Stomach (tissue), 9 donors: ENCODE measurements around the gene CACNA1I. TPM values are rescaled to one million over a fixed set of nuclear protein-coding genes. Genes with fewer than 3 reads are reported as not detected.
A peak's percentile ranks its signal among the peaks of the same experiment; 100 is the strongest.

Experiments used
- DNase-seq, 2 donors: peaks; one replicate each; pipeline versions ENCODE4 v3.0.0 to v3.0.0-alpha.2; 2013 to 2019
- H3K27ac ChIP-seq, 5 donors: fragments of 200-600 bp in 4 of 5; sonication (generic) in 4 of 5; one replicate each; pipeline ENCODE4 v1.5.1; 2013 to 2019; ENCODE audit warnings: mild to moderate bottlenecking in 1 of 5, moderate library complexity in 1 of 5
- H3K27me3 ChIP-seq, 3 donors: fragments of 200-600 bp; sonication (generic); one replicate each; pipeline ENCODE4 v1.5.1; 2017 to 2019; ENCODE audit warnings: mixed run types in 1 of 3
- H3K36me3 ChIP-seq, 4 donors: fragments of 200-600 bp; sonication (generic); 1 replicate in 3 of 4; 2 replicates in 1 of 4; pipeline ENCODE4 v1.5.1; 2016 to 2019
- H3K4me1 ChIP-seq, 4 donors: fragments of 200-600 bp; sonication (generic); one replicate each; pipeline ENCODE4 v1.5.1; 2016 to 2019
- H3K4me3 ChIP-seq, 4 donors: fragments of 200-600 bp; sonication (generic) in 3 of 4; one replicate each; pipeline ENCODE4 v1.5.1; 2016 to 2019; ENCODE audit warnings: mild to moderate bottlenecking in 1 of 4
- H3K9me3 ChIP-seq, 4 donors: fragments of 200-600 bp; sonication (generic); one replicate each; pipeline ENCODE4 v1.5.1; 2016 to 2019
- EP300 ChIP-seq: sonication (generic); formaldehyde crosslinking; IDR thresholded peaks from one replicate; pipeline ENCODE4 v1.6.1; 2017; ENCODE audit warnings: antibody characterized with exemption
- POLR2A ChIP-seq, 4 donors: fragments of 450-650 bp; IDR thresholded peaks; one replicate each; pipeline ENCODE4 v1.6.1; 2016; ENCODE audit warnings: antibody characterized with exemption in 4 of 4, control low read depth in 2 of 4, mild to moderate bottlenecking in 1 of 4, moderate library complexity in 1 of 4
- POLR2AphosphoS5 ChIP-seq, 3 donors: sonication (generic); formaldehyde crosslinking; IDR thresholded peaks; one replicate each; pipeline ENCODE4 v1.6.1; 2016; ENCODE audit warnings: antibody characterized with exemption in 3 of 3
- WGBS, 5 donors: extraction: QIAGEN DNeasy Blood & Tissue Kit in 3 of 5; methylation state at CpG; one replicate each; pipeline versions ENCODE4 v1.1.5 to v1.1.7; 2013 to 2018; 5-methylcytosine and 5-hydroxymethylcytosine counted together
- intact Hi-C: fragments of 100-400 bp; cut with DNase I; formaldehyde crosslinking; loops from one replicate; pipeline ENCODE4 v1.15.1; 2023; ENCODE audit warnings: low total_unique reads
- polyA plus RNA-seq, 3 donors: library from polyadenylated mRNA; stranded (reverse); fragments of 200-250 nt; gene quantifications; one replicate each; pipeline ENCODE4 v1.2.3, GENCODE V29; 2013
- total RNA-seq, 5 donors: library from RNA; depleted of rRNA; stranded (reverse); fragments of >200 nt; gene quantifications; one replicate each; pipeline versions ENCODE4 v1.1.0 to v1.2.3, GENCODE V29; 2014 to 2016
- TF ChIP-seq, protein P1 (sequence below), 7 experiments: fragments of 450-650 bp in 4 of 7; fragments of 200-600 bp in 3 of 7; sonication (generic) in 3 of 7; IDR thresholded peaks; one replicate each; pipeline ENCODE4 v1.5.1; 2016 to 2019; ENCODE audit warnings: antibody characterized with exemption in 7 of 7, control low read depth in 2 of 7, mild to moderate bottlenecking in 1 of 7
- donor health status: healthy with polysubstance abuse.
- donor health status: Bipolar disorder and iron deficiency.
- donor health status: healthy.

Gene CACNA1I
- total and polyA plus RNA-seq, 8 donors, result 0.06 to 4.0 (median 0.22) TPM; not detected in 2

GRCh38 chr22:39663751-39664150, 93.2 kb downstream of the CACNA1I start:
- H3K9me3 ChIP-seq, result peaks cover 0 to 8% (median 0%) of the 10 kb centered on the region in 4 donors
- TF ChIP-seq POLR2A (IDR thresholded peaks at IDR 0.05) (no peak), POLR2AphosphoS5 (IDR thresholded peaks at IDR 0.05) (no peak), EP300 (no peak)
- TF ChIP-seq, protein P1, sequence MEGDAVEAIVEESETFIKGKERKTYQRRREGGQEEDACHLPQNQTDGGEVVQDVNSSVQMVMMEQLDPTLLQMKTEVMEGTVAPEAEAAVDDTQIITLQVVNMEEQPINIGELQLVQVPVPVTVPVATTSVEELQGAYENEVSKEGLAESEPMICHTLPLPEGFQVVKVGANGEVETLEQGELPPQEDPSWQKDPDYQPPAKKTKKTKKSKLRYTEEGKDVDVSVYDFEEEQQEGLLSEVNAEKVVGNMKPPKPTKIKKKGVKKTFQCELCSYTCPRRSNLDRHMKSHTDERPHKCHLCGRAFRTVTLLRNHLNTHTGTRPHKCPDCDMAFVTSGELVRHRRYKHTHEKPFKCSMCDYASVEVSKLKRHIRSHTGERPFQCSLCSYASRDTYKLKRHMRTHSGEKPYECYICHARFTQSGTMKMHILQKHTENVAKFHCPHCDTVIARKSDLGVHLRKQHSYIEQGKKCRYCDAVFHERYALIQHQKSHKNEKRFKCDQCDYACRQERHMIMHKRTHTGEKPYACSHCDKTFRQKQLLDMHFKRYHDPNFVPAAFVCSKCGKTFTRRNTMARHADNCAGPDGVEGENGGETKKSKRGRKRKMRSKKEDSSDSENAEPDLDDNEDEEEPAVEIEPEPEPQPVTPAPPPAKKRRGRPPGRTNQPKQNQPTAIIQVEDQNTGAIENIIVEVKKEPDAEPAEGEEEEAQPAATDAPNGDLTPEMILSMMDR (IDR thresholded peaks at IDR 0.05), result no peak
- peaks cover 20 to 89% (median 54%) of the 10 kb centered on the region in 3 donors for H3K27me3 ChIP-seq
- WGBS, 5 donors, result 35 to 42% (median 39%) methylated on average over 13 to 22 of the region's 22 CpGs
- no peaks in the 10 kb centered on the region for H3K36me3 ChIP-seq
- peaks cover 25 to 34% (median 29%) of the 10 kb centered on the region in 4 donors for H3K4me1 ChIP-seq
- no peak overlapping the region for H3K27ac ChIP-seq
- H3K4me3 ChIP-seq, result peak overlapping the region in 1 of 4 donors; percentile 17
- intact Hi-C loops, result no loop called here
- peak in 1 of 2 donors; percentile 45 for DNase-seq

GRCh38 chr22:39664485-39665200, 94.1 kb downstream of the CACNA1I start:
- H3K9me3 ChIP-seq, result peaks cover 0 to 8% (median 2%) of the 10 kb centered on the region in 4 donors
- TF ChIP-seq, protein P1 (IDR thresholded peaks at IDR 0.05), result no peak
- no peak overlapping the region for H3K27ac ChIP-seq
- peaks cover 25 to 34% (median 29%) of the 10 kb centered on the region in 4 donors for H3K4me1 ChIP-seq
- H3K36me3 ChIP-seq, result no peaks in the 10 kb centered on the region
- H3K27me3 ChIP-seq, result peaks cover 20 to 80% (median 54%) of the 10 kb centered on the region in 3 donors
- 5 to 13% (median 13%) methylated on average over 11 to 44 of the region's 44 CpGs for WGBS, 5 donors
- peak in 1 of 2 donors; percentile 42 for DNase-seq
- peak overlapping the region in 2 of 4 donors; percentile 12 to 17 for H3K4me3 ChIP-seq
- intact Hi-C loops, result no loop called here

- Histone ChIP-seq H3K4me3 (no peak overlapping the region), H3K4me1 (peaks cover 25 to 34% (median 29%) of the 10 kb centered on the region in 4 donors), H3K36me3 (no peaks in the 10 kb centered on the region), H3K27ac (no peak overlapping the region), H3K27me3 (peaks cover 20 to 76% (median 52%) of the 10 kb centered on the region in 3 donors), H3K9me3 (peaks cover 0 to 12% (median 3%) of the 10 kb centered on the region in 4 donors)
- no peak for TF ChIP-seq EP300
- TF ChIP-seq POLR2AphosphoS5 (IDR thresholded peaks at IDR 0.05), result no peak
- TF ChIP-seq, protein P1 (IDR thresholded peaks at IDR 0.05), result no peak
- TF ChIP-seq POLR2A (IDR thresholded peaks at IDR 0.05), result no peak
- no peak for DNase-seq
- intact Hi-C loops, result no loop called here
- WGBS, 5 donors, result 50 to 83% (median 71%) methylated on average over 1 to 8 of the region's 8 CpGs
Observed at GRCh38 chr22:39665229-39665628, 94.7 kb downstream of the CACNA1I start.

DNA sequence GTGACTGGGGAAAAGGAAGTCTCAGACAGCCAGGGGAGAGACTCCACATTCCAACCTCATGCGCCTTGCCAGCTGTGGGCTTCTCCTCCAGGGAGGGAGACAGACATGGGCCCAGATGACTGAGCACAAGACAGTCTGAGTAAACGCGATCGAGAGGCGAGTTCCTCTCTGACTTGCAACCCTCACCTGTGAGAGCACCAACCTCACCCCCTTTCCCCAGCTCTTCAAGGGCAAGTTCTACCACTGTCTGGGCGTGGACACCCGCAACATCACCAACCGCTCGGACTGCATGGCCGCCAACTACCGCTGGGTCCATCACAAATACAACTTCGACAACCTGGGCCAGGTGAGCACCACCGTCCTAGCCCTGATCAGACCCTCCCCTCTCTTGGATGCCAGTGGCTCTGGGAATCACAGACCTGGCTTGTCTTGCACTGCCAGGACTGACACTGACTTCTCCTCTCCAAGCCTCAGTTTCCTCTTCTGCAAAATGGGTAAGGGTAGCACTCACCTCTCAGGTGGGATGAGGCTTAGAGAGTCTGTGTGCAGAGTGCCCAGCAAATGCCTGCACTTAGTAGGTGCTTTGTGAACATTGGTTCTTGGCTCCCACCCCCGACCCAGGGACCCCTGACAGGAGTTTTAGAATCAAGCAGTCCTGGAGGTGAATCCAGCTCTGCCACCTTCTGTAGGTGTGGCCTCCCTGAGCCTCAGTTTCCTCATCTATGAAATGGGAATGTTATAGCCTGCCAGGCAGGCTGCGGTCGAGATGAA, 95.3 kb downstream of the CACNA1I start:
- no peak overlapping the region for H3K4me3 ChIP-seq
- peaks cover 20 to 72% (median 46%) of the 10 kb centered on the region in 3 donors for H3K27me3 ChIP-seq
- H3K36me3 ChIP-seq, result no peaks in the 10 kb centered on the region
- intact Hi-C loops, result no loop called here
- H3K9me3 ChIP-seq, result peaks cover under 1 to 18% (median 8%) of the 10 kb centered on the region in 4 donors
- no peak overlapping the region for H3K27ac ChIP-seq
- H3K4me1 ChIP-seq, result peaks cover 25 to 34% (median 29%) of the 10 kb centered on the region in 4 donors
- no peak for DNase-seq
- TF ChIP-seq EP300 (no peak), POLR2A (IDR thresholded peaks at IDR 0.05) (no peak), POLR2AphosphoS5 (IDR thresholded peaks at IDR 0.05) (no peak)
- TF ChIP-seq, protein P1 (IDR thresholded peaks at IDR 0.05), result no peak
- 79 to 90% (median 84%) methylated on average over 16 of the region's 16 CpGs for WGBS, 5 donors
